ENCODE results near the gene MAD1L1. TPM values are rescaled to one million over a fixed set of nuclear protein-coding genes. Genes with fewer than 3 reads are reported as not detected.
A peak's percentile ranks its signal among the peaks of the same experiment; 100 is the strongest.

MAD1L1 gene
- total RNA-seq, 1 experiment from 2014 or later: 50.8 TPM

DNA sequence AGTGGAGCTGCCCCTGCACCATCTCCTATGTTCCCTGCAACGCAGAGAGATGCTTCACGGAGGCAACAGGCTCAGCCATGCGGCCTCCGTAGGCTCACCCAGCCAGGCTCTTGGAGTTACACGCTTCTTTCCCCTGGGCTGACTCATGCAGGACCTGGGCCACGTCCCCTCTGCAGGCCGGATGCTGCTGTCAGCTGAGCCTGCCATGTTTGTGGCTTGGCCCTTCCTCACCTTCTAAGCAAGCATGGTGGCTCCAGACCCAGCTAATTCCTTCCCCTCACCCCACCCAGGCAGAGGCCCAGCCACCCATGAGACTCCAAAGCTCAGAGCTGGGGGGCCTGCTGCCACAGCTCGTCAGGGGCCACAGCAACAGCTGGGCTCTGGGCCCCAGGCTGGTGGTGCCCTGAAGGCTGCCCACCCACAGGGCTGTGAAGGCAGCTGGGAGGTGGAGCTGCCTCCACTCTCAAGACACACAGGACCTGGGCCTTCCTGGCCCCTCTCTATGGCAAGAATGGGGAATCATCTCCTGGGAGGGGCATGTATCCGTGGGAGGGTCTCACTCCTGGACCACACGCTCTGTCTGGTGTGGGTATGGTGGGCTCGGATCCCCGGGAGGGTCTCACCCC is 343.1 kb downstream of the MAD1L1 start:
- Histone ChIP-seq H3K4me2 (no peak overlapping the region), H2AFZ (no peak overlapping the region), H4K20me1 (ENCODE audit: insufficient read depth) (peaks cover 11% of the 10 kb centered on the region), H3K27me3 (ENCODE audit: insufficient read depth, low read depth) (no peaks in the 10 kb centered on the region), H3K4me1 (replicated peaks; ENCODE audit: insufficient read depth) (peaks cover 3% of the 10 kb centered on the region), H3K27ac (no peak overlapping the region), H3F3A (ENCODE audit: insufficient read depth, low read depth) (peaks cover 24% of the 10 kb centered on the region), H3K9me2 (ENCODE audit: insufficient read depth) (no peaks in the 10 kb centered on the region), H3K36me3 (ENCODE audit: low read depth) (no peaks in the 10 kb centered on the region), H3K79me2 (ENCODE audit: low read depth) (no peaks in the 10 kb centered on the region), H3K9me3 (ENCODE audit: insufficient read depth, low read depth) (no peaks in the 10 kb centered on the region), H3K4me3 (no peak overlapping the region)
- intact Hi-C loops (cut with micrococcal nuclease; ENCODE audit: unreplicated experiment): no loop called here
- DNase-seq: peak in 1 of 2 experiments; percentile 22
- no TSS peak for BruUV-seq (replicated peaks)
- POLR2A ChIA-PET (ENCODE audit: unreplicated experiment): no interaction called here
- TF ChIP-seq, protein P1, sequence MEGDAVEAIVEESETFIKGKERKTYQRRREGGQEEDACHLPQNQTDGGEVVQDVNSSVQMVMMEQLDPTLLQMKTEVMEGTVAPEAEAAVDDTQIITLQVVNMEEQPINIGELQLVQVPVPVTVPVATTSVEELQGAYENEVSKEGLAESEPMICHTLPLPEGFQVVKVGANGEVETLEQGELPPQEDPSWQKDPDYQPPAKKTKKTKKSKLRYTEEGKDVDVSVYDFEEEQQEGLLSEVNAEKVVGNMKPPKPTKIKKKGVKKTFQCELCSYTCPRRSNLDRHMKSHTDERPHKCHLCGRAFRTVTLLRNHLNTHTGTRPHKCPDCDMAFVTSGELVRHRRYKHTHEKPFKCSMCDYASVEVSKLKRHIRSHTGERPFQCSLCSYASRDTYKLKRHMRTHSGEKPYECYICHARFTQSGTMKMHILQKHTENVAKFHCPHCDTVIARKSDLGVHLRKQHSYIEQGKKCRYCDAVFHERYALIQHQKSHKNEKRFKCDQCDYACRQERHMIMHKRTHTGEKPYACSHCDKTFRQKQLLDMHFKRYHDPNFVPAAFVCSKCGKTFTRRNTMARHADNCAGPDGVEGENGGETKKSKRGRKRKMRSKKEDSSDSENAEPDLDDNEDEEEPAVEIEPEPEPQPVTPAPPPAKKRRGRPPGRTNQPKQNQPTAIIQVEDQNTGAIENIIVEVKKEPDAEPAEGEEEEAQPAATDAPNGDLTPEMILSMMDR (conservative IDR thresholded peaks at IDR 0.05): no peak
- no peak for TF ChIP-seq EZH2 (IDR thresholded peaks at IDR 0.05; ENCODE audit: low read depth)
- CTCF ChIA-PET: no interaction called here

DNA sequence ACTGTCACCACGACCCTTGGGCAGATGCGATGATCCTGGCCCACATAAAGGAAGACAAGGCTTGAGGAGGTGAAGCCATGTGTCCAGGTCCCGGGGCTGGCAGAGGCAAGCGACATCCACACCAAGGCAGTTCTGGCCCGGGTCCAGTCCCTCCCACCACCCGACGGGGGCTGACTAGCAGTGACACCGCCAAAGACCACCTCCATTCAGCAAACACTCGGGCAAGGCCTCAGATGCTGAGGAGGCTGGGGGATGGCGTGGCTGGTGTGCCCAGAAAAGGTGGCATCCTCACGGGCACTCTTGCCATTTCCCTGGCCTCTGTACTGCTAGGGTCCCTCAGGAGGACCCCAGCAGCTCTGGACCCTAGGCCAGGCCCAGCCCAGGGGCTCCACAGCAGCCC is 343.7 kb downstream of the MAD1L1 start:
- CTCF ChIA-PET: no interaction called here
- Histone ChIP-seq H3K4me2 (no peak overlapping the region), H3K36me3 (ENCODE audit: low read depth) (no peaks in the 10 kb centered on the region), H3K27me3 (ENCODE audit: insufficient read depth, low read depth) (no peaks in the 10 kb centered on the region), H3F3A (ENCODE audit: insufficient read depth, low read depth) (peaks cover 27% of the 10 kb centered on the region), H3K4me1 (replicated peaks; ENCODE audit: insufficient read depth) (peaks cover 8% of the 10 kb centered on the region), H3K27ac (no peak overlapping the region), H2AFZ (no peak overlapping the region), H3K79me2 (ENCODE audit: low read depth) (no peaks in the 10 kb centered on the region), H3K9me3 (ENCODE audit: insufficient read depth, low read depth) (no peaks in the 10 kb centered on the region), H3K9me2 (ENCODE audit: insufficient read depth) (no peaks in the 10 kb centered on the region), H4K20me1 (ENCODE audit: insufficient read depth) (peaks cover 17% of the 10 kb centered on the region), H3K4me3 (no peak overlapping the region)
- POLR2A ChIA-PET (ENCODE audit: unreplicated experiment): no interaction called here
- no peak for TF ChIP-seq EZH2 (IDR thresholded peaks at IDR 0.05; ENCODE audit: low read depth)
- TF ChIP-seq, protein P1 (conservative IDR thresholded peaks at IDR 0.05): no peak
- intact Hi-C loops (cut with micrococcal nuclease; ENCODE audit: unreplicated experiment): no loop called here
- peak in 1 of 2 experiments; percentile 31 for DNase-seq
- no TSS peak for BruUV-seq (replicated peaks)

DNA sequence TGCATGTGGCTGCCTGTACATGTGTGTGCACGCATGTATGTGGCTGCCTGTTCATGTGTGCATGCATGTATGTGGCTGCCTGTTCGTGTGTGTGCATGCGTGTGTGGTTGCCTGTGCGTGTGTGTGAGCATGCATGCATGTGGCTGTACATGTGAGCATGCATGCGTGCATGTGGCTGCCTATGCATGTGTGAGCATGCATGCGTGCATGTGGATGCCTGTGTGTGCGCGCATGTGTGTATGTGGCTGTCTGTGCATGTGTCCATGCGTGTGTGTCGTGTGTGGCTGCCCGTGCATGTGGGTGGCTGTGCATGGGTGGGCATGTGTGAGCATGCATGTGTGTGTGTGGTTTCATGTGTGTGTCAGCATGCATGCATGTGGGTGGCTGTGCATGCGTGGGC is 344.3 kb downstream of the MAD1L1 start:
- TF ChIP-seq, protein P1 (conservative IDR thresholded peaks at IDR 0.05): no peak
- no peak for TF ChIP-seq EZH2 (IDR thresholded peaks at IDR 0.05; ENCODE audit: low read depth)
- DNase-seq: no peak
- H3K4me3 ChIP-seq: no peak overlapping the region
- no peak overlapping the region for H2AFZ ChIP-seq
- H3F3A ChIP-seq (ENCODE audit: insufficient read depth, low read depth): peaks cover 34% of the 10 kb centered on the region
- no peak overlapping the region for H3K4me2 ChIP-seq
- H4K20me1 ChIP-seq (ENCODE audit: insufficient read depth): peaks cover 24% of the 10 kb centered on the region
- H3K9me3 ChIP-seq (ENCODE audit: insufficient read depth, low read depth): no peaks in the 10 kb centered on the region
- ChIA-PET POLR2A (ENCODE audit: unreplicated experiment) (no interaction called here), CTCF (no interaction called here)
- no peaks in the 10 kb centered on the region for H3K9me2 ChIP-seq (ENCODE audit: insufficient read depth)
- intact Hi-C loops (cut with micrococcal nuclease; ENCODE audit: unreplicated experiment): no loop called here
- BruUV-seq (replicated peaks): no TSS peak
- no peaks in the 10 kb centered on the region for H3K27me3 ChIP-seq (ENCODE audit: insufficient read depth, low read depth)
- no peaks in the 10 kb centered on the region for H3K79me2 ChIP-seq (ENCODE audit: low read depth)
- H3K4me1 ChIP-seq (replicated peaks; ENCODE audit: insufficient read depth): peaks cover 15% of the 10 kb centered on the region
- H3K36me3 ChIP-seq (ENCODE audit: low read depth): no peaks in the 10 kb centered on the region
- H3K27ac ChIP-seq: no peak overlapping the region

Data from PC-9 (cell line).